Left hindlimb (tissue), 1 donor: ENCODE data around the gene ARHGAP8.
"Not testable (repeated sequence)": the region's sequence is repeated elsewhere in the genome, so short reads cannot be mapped to it uniquely, and the experiment has no call there.

Source experiments
- DNase-seq: peaks from one replicate; pipeline ENCODE4 v3.0.0-alpha.2; 2018

ARHGAP8 gene

DNA sequence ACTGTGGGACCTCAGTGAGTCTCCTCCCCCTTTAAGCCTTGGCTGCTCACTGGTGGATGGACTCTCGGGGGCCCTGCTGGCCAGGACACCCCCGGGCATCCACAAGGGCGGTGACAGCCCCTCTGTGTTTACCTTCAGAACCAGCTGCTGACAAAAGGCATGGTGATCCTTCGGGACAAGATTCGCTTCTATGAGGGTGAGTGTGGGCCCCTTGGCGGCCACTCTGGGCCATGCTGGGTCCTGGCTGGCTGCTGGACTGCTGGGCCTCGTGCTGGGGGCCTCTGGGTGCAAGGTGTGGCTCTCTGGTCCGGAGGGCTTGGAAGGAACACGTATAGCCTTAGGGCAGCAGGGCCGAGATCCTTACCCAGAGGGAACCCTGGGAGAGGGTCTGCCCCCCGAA lies 25.9 kb upstream of the ARHGAP8 start:
- no peak for DNase-seq

DNA sequence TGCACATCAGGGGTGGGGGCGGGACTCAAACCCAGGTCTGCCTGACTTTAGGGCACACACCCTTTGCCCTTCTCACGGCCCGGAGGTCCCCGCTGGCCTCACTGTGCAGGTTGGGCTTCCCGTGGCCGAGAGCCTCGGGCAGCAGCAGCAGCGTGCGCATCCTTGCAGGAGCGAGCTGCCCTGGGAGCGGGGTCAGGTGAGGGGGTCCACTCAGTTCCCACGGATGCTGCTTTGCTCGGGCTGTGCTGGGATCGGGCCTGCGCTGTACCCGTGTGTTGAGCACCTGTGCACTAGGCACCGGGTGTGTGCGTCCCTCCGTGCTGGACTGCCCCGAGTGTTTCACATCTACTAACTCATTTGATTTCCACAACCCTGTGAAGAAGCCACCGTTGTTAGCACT lies 25.2 kb upstream of the ARHGAP8 start:
- DNase-seq, result no peak

DNA sequence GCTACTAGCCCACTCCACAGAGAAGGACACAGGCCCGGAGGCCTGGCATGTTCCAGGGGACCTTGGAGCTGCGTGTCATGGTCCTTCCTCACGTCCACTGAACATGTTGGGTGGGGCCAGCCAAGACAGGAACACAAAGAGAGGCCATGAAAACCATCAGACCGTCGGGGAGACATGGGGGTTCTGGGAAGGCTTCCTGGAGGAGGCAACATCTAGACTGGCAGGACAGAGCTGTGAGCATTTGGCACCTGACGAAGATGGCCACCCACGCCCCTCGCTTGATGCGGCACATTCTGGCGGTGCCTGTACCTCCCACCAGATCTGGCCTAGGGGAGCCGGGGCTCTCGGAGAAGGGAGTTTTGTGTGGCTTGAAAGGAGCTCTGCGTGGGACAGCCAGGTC lies 24.7 kb upstream of the ARHGAP8 start:
- DNase-seq, result no peak

DNA sequence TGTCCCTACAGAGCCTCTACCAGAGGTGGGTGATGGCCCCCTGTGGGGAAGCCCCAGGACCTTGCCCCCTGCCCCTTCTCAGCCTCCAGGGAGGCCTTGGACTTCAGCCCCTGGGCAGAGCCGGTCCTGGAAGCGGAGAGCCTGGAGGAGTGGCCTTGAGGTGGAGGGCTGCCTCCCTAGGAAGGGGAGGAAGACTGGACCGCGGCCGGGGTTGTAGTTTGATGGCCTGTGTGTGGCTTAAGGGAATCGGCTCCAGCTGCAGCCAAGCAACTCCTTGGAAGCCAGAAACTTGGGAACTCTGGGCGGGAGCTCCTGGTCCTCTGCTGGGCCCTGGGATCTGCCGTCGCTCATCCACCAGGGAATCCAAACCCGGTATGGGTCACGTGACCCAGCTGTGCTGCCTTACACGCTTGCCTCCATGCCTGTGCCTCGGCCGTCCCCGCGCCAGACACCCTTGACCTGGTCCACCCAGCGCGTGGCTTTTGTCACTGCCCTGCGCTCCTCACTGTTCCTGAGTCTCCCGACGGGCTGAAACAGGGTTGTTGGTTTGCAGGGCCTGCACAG lies 23.5 kb upstream of the ARHGAP8 start:
- peak; percentile 82 for DNase-seq

DNA sequence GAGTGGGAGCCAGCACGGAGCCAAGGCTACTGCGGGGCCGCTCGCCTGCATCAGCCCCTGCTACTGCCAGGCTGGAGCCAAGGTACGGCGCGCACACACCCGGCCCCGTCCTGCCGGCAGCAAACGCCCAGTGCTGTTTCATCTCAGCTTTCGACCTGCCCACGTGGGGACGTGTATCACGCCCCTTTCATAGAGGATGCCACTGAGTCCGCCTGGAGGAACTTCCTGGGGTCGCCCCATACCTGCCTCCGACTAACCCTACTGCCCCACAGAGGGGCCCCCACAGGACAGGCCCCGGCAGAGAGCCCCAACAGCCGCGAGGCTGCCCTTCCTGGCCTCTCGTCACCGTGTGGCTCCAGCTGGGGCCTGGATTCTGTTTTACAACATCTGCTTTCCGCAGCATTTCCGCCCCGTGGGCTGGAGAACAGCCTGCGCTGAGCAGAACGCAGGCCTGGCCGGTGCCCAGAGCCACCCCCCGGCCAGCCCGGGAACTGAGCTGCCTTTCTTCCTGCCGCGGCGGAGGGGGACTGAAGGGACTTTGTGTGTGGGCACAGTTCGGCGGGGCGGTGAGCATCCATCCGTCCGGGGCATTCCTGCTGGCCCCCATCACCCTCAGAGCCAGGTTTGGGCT lies 22.9 kb upstream of the ARHGAP8 start:
- DNase-seq, result peak; percentile 92

DNA sequence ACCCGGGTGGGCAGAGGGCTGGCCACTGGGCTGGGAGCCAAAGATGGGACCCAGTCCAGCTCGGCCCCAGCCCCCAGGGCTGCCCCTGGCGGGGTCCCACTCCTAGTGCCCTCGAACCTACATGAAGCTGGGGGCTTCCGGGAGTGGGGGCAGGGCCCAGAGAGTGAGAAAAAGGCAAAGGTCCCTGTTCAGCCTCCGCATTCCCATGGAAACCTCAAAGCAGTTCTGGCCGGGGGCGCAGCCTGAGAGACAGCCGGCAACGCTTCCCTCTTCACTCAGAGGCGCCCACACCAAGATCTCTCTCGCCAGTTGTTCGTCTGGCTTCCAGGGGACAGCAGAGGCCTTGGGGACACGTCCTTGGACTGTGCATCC lies 22.4 kb upstream of the ARHGAP8 start:
- DNase-seq, result peak; percentile 75

DNA sequence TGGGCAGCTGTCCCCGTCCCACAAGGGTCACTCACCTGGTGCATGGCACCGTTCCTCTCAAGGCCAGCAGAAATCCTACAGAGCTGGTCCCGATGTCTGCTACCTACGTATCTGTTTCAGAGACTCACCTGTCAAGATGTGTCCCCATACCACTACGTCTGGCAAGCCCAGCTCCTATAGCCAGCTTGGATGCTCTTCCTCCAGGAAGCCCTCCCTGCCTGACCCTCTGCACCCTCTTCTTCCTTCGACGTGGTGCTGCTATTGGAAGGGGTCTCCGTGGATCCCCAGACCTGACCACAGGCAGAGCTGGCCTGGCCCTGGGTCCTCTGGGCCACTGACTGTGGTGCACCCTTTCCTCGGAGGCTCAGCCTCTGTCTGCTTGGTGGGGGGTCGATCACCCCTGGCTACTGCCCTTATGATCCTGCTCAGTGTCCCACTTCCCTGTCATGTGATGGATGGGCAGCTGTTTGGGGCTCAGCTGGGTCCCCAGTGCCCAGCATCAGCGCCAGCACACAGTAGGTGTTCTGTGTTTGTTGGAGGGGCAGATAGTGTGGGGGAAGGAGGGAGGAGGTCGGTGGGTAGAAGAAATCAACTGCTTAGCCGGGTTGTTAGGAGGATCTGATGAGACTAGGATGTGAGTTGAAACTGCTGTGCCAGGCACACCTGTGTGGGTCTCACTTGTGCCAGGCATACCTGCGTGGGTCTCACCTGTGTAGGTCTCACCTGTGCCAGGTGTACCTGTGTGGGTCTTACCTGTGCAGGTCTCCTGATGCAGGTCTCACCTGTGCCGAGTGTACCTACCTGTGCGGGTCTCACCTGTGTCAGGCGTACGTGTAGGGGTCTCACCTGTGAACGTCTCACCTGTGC lies 21.7 kb upstream of the ARHGAP8 start:
- DNase-seq, result no peak

DNA sequence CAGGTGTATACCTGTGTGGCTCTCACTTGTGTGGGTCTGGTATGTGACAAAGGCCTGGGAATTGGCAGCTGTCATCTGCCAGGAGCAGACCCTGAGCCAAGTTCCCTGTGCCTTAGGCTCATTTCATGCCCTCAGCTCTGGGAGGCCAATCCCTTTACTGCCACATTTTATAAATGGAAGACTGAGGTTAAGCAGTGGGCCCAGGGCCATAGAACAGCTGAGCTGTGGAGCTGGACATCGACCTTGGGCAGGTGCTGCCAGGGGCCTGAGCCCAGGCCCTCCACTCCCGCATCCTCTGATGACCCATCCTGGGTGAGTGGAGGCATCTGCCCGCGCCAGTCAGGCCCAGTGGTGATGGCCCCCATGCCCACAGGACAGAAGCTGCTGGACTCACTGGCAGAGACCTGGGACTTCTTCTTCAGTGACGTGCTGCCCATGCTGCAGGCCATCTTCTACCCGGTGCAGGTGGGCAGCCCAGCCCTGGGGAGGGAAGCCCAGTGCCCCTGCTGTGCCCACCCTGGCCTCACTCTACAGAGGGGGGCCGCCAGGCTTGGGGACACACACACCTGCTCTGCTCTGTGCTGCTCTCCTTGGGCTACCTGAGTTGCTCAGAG lies 20.9 kb upstream of the ARHGAP8 start:
- DNase-seq, result no peak

DNA sequence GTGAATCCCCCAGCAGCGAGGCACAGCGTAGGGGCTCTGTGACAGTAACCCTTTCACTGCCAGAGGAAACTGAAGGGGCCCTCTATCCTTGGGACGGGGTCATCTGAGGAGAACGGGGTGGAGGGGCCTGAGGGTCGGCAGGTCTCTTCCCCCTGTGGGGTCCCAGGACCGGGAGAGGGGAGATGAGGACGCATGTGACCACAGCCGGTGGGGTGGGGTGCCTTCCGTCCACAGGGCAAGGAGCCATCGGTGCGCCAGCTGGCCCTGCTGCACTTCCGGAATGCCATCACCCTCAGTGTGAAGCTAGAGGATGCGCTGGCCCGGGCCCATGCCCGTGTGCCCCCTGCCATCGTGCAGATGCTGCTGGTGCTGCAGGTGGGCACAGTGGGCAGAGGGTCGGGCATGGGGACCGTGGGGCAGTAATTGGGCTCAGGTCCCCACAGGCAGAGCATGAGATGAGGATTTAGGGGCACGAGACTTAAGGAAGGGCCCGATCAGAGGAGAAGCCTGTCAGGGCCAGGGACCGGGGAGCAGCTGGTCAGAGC lies 20.3 kb upstream of the ARHGAP8 start:
- no peak for DNase-seq

DNA sequence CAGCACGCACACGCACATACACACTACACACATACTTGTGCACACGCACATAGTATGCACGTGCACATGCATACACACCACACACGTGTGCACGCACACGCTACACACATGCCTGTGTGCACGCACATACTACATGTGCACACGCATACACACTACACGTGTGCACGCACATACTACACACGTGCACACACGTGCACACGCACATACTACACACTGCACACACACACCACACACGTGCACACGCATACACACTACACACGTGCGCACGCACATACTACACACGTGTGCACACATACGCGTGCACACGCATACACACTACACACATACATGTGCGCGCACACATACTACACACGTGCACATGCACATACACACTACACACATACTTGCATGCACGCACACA lies 19.7 kb upstream of the ARHGAP8 start:
- DNase-seq, result no peak

DNA sequence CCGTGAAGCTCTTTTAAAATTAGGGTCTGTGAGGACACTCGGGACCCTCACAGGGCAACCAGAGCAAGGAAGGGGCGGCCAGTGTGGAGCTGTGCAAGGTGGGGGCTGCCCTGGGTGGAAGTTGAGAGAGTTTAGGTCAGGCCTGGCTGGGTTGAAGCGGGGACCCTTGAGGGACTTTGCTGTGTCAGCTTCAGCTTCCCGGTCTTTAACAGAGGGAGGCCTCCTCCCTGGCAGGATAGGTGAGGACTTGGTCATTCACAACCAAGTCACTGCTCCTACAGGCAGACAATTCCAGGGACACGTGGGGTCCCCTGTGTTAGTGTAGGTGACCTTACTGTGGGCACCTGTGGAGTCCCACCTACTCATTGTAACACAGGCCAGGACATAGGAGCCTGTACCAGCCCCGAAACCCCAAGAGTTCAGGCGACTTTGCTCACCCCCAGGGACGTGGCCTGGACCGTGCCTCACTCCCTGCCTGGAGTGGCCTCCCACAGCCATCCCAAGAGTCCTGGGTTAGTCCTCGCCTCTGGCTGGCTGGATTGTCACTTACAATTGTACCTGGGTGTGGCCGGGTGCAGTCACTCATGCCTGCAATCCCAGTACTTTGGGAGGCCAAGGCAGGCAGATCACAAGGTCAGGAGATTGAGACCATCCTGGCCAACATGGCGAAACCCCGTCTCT lies 18.8 kb upstream of the ARHGAP8 start:
- DNase-seq, result no peak

DNA sequence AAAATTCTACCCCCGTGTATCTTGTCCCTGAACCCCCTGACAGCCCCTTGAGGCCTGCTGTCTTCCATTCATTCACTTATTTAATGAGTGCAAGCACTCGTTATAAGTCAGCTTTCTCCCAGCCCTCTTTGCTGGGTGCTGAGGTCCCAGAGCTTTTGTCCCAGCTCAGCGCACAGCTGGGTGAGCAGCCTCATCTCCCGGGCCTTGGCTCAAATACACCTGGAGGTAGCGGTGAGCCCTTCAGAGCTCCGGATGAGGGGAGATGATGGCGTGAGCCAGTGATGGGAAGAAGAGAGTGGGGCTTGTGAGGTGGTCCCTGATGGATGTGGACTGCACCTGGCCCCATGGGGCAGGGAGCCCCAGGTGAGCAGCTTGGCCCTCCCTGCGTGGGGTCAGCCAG lies 18.1 kb upstream of the ARHGAP8 start:
- no peak for DNase-seq

DNA sequence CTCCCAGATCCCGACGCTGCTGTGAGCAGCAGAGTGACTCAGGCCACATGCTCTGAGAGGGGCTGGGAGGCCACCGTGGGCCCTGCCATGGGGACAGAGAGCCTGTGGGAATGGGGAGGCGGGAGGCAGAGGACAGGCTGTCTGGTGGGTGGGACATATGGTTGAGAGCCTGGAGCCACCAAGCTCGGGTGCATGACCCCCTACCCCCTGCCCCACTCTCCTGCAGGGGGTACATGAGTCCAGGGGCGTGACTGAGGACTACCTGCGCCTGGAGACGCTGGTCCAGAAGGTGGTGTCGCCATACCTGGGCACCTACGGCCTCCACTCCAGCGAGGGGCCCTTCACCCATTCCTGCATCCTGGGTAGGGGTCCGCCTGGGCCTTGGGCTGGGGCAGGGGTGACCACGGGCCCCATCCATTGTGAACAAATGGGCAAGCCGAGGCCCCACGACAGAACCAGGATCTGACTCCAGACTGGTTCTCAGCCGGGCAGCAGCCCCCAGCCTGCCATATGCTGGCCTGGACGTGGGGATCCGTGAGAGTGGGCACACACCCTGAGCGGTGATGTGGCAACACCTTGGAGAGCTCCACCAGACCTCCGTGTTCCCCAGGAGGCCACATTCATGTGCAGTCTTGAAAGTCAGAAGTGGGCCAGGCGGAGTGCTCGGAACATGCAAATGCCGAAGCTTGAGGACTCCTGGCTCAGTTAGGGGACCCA lies 17.4 kb upstream of the ARHGAP8 start:
- no peak for DNase-seq

DNA sequence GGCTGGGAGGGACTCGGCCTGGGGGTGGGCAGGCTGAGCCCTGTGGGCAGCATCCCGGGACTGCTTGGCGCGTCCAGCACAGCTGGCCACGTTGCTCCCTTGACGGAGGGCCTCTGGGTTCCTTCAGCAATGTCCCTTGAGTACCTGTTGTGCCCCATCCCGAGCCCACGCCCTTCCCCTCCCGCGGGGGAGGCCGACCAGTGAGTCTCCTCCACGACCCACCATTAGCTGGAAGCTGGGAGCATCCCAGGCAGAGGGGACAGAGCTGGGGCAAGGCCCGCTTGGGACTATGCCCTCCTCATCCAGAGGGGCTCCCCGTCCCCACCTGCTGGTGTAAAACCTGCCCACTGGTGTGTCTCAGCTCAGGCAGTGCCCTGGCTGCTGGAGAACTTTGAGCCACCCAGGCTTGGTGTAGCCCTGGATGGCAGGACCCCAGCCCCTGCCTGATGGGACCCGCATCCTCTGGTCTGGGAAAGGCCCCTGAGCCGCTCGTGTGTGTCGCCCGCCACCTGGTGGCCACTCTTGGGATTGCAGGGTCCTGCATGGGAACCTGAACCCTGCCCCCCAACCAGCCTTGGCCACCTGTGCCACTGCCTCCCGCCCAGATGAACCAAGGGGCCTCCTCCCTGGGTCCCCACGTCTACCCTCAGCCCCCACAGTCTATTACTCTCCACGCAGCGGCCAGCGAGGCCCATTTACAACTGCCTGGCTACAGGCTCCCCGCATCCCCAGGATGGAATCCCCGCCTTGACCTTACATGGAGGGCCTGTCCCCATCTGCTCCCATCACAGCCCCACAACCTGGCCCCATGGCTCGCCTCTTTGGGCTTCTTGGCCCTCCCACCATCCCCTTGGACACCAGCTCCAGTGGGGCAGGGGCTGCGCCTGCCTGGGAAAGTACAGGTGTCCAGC lies 16.6 kb upstream of the ARHGAP8 start:
- peak; percentile 85 for DNase-seq

DNA sequence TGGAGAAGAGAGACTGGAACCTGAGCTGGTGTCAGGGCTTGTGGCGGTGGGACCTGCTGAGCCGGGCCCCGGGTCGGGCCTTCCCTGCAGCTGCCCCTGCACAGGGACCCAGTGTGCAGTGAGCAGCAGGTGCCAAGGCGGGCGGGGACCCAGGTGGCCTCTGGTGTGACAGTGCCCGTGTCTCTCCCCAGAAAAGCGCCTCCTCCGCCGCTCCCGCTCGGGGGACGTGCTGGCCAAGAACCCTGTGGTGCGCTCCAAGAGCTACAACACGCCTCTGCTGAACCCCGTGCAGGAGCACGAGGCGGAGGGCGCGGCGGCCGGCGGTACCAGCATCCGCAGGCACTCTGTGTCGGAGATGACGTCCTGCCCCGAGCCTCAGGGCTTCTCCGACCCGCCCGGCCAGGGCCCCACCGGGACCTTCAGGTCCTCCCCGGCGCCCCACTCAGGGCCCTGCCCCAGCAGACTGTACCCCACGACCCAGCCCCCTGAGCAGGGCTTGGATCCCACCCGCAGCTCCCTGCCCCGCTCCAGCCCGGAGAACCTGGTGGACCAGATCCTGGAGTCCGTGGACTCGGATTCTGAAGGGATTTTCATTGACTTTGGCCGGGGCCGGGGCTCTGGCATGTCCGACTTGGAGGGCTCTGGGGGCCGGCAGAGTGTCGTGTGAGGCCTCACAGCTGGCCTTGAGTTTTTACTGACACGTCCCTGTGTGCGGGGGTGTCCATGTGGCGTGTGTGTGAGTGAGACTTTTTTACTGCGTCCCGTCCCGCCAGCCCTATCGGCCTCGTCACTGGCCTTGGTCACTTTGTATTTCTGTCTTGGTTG lies 15.6 kb upstream of the ARHGAP8 start:
- no peak for DNase-seq

DNA sequence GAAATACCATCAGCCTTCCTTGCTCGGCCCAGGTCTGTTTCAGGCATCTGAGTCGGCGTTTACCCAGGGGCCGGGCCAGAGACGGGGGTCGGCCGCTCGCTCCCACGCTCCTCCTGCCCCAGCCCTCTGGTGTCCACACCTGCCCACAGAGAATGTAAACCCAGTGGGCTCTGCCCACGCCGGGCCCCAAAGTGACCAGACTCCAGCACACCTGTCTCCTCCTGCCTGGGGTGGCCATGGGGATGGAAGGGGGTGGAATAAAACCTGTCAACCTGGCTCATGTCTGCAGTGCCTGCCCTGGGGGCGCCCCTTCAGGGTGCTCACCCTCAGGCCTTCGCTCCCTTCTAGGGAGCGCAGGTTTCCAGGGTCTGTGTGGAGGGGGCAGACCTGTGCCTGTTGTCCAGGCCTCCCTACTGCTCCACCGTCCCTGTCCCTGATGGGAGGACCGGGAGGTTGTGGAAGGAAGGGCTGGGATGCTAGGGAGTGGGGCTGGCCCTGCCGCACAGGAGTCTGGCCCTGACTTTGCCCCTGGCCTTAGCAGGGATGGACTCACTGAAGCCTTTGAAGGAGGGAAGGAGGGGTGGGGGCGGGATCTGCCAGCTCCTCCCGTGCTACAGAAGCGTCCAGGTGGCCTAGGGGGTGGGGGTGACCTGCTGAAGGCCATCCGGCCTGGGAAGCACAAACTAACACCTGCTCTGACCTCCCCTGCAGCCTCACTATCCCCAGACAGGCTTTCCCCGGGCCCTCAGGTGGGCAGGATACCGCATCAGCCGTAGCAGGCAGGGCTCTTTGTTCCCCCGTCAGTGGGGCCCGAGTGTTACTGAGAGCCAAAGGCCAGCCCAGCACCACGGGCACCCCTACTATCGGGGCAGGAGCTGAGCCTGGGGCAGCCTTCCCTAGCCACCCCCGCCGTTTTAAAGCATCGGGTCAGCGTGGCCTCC lies 14.7 kb upstream of the ARHGAP8 start:
- no peak for DNase-seq

DNA sequence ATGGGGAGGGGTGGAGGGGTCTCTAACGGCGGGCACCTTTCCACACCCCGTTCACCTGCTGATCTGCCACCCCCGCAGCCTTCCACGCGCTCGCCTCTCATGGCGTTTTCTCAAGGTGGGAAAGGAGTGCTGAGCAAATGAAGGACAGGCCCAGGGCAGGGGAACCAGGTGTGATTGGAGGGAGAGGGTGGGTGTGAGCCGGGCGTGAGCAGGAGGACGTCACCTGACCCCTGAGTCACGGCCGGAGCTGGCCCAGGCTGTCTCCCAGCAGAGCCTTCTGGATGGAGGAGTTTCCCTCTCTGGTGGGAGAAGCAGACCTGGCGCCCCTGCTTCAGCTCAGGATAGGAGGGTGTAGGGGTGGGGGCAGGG lies 14.0 kb upstream of the ARHGAP8 start:
- DNase-seq, result no peak

DNA sequence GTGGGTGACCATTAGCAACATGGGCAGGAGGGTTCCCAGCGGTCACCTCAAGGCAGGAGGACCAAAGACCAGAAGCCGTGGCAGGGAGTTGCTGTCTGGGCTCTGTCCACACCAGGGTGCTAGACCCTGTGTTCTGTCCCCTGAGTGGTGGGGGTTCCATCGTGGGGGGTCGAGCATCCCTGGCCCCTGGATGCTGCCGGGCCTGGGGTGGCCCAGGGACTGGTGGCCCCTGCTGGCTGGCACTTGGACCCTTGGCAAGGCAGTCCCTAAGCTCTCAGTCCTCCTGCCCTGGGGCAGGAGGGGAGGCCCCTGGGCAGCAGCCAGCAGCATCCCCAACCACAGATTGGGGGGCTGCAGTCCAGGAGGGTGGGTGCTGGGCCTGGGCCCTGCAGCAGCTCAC lies 13.4 kb upstream of the ARHGAP8 start:
- no peak for DNase-seq

DNA sequence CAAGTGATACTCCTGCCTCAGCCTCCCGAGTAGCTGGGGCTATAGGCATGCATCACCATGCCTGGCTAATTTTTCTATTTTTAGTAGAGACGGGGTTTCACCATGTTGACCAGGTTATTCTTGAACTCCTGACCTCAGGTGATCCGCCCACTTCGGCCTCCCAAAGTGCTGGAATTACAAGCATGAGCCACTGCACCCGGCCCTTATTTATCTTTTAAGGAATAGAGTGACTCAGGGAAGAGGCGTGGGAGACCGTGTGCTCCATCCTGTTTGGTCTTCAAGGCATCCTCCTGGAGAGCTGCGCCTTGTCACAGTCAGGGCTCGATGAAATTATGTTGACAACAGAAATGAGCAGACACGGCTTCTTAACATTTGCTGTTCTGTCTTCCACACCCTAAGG lies 12.7 kb upstream of the ARHGAP8 start:
- not testable (repeated sequence) for DNase-seq
